Dendritic cell treated with granulocyte-macrophage colony-stimulating factor and Interleukin-4, amounts not matched to agents 40 ng/mL and 50 ng/mL, for 4 days (primary cell): ENCODE measurements around the gene SCUBE3.

Source experiments
- H3K27ac Mint-ChIP-seq: one replicate; pipeline ENCODE4 v1.8.0; 2022; ENCODE audit warnings: mild to moderate bottlenecking, mixed read lengths
- H3K27me3 Mint-ChIP-seq: one replicate; pipeline ENCODE4 v1.8.0; 2022; ENCODE audit warnings: mild to moderate bottlenecking, mixed read lengths
- H3K36me3 Mint-ChIP-seq: one replicate; pipeline ENCODE4 v1.8.0; 2022; ENCODE audit warnings: low read depth, mixed read lengths
- H3K4me1 Mint-ChIP-seq: one replicate; pipeline ENCODE4 v1.8.0; 2022; ENCODE audit warnings: low read depth, mixed read lengths
- H3K4me3 Mint-ChIP-seq: one replicate; pipeline ENCODE4 v1.8.0; 2022; ENCODE audit warnings: mild to moderate bottlenecking, moderate library complexity, mixed read lengths
- H3K9me3 Mint-ChIP-seq: one replicate; pipeline ENCODE4 v1.8.0; 2022; ENCODE audit warnings: mixed read lengths
- intact Hi-C: fragments of 100-400 bp; cut with micrococcal nuclease; formaldehyde crosslinking; loops from one replicate; pipeline ENCODE4 v1.15.0; 2022

Gene SCUBE3

DNA sequence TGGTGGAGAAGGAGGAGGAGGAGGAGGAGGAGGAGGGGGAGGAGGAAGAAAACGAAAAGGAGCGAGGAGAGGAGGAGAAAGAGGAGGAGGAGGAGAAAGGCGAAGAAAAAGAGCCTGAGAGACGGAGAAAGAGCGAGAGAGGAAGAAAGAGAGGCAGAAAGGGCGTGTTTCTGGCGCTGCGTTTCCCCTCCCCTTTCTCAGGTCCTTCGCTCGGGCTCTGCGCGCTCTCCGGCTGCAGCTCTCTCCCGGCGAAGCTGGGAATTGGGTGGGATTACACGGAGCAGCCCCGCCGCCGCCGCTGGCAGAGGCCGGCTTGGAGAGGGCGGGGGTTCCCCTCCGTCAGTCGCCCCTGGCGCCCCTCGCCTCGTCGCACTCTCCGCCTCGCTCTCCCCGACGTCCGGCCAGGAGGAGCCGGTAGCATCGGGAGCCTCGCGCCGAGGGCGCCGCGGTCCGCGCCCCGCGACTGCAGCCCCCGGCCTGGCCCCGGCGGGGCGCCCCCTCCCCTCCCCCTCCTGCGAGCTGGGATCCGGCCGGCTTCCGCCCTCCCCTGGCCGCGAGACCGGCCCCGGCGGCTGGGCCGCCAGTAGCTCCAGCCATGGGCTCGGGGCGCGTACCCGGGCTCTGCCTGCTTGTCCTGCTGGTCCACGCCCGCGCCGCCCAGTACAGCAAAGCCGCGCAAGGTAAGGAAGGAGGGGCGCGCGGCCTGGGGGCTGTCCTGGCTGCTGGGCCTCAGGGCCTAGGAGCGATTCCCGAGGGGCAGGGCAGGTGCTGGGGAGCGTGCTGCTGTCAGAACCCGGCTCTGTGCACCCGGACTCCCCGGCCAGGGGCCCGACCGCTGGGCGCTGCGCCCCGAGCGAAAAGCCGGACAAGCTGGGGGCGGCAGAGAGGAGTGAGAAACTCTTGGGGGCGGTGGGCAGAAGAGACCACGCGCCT, at the start of gene SCUBE3:
TSS of gene SCUBE3 (plus strand) at position 133 of the 933 bp plus-strand sequence. CDS start at position 596, 463 bp downstream.
- no peaks in the 10 kb centered on the region for H3K9me3 Mint-ChIP-seq
- peaks cover 22% of the 10 kb centered on the region for H3K4me1 Mint-ChIP-seq
- H3K36me3 Mint-ChIP-seq, result no peaks in the 10 kb centered on the region
- H3K27ac Mint-ChIP-seq, result no peak within 1 kb of the TSS
- peak within 1 kb of the TSS; percentile 57 for H3K4me3 Mint-ChIP-seq
- intact Hi-C loops, result no loop called here
- H3K27me3 Mint-ChIP-seq, result peaks cover 85% of the 10 kb centered on the region

DNA sequence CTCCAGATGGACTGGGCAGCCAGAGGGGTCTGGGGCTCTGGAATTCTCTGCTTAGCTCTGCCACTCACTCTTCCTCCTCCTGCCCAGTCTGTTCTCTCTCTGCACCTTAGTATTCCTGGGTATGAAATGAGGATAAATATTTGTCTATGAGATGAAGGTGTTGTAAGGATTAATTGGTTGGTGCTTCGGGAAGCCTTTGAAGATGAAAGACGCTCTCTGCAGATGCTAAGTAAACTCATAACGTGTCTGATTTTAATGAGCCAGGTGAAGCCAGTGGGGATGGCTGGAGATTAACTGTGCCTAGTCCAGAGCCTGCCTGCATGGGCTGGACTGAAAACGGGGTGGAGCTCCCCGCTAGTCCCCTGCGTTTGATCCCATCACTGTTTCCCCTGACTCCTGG, 49.5 kb upstream of the SCUBE3 start:
- peaks cover 13% of the 10 kb centered on the region for H3K27me3 Mint-ChIP-seq
- no peak overlapping the region for H3K4me3 Mint-ChIP-seq
- intact Hi-C loops, result no loop called here
- no peaks in the 10 kb centered on the region for H3K36me3 Mint-ChIP-seq
- H3K9me3 Mint-ChIP-seq, result peaks cover 2% of the 10 kb centered on the region
- no peaks in the 10 kb centered on the region for H3K4me1 Mint-ChIP-seq
- no peak overlapping the region for H3K27ac Mint-ChIP-seq

DNA sequence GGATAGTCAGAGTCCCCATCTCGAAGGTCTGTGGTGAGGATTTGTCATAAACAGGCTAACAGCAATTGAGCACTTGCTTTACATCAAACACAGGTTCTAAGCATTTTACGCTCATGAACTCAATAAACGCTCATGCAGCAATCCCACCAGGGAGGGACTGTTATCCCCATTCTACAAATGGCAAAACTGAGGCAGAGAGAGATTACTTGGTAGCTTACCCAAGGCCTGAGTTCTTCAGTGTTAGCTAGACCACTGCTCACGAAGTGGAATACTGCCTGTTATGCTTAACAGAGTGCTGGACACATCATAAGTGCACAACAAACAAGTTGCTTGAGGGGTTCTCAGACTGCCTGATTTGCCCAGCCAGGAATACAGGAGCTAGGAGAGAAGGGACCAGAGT, 48.9 kb upstream of the SCUBE3 start:
- H3K27ac Mint-ChIP-seq, result no peak overlapping the region
- H3K9me3 Mint-ChIP-seq, result peaks cover 8% of the 10 kb centered on the region
- no peaks in the 10 kb centered on the region for H3K4me1 Mint-ChIP-seq
- intact Hi-C loops, result no loop called here
- no peak overlapping the region for H3K4me3 Mint-ChIP-seq
- H3K36me3 Mint-ChIP-seq, result no peaks in the 10 kb centered on the region
- peaks cover 13% of the 10 kb centered on the region for H3K27me3 Mint-ChIP-seq

DNA sequence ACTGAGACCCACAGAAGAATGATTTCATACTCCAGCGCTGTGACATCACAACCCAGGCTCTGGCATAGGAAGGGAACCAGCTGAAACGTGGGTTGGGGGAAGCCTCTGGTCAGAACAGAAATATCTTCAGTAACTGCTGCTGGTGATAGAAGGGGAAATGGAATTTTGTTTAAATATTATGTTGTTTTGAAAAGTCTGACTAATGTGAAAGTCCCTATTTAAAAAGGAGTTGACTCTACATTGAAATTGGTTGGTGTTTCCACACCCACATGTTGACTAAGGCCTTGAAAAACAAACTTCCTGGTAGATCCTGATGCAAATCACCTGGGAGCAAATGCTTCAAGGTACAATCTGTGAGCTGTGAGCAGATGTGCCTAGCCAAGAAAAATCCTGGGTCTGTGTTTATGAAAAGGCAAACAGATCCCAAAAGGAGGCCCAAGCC, 48.1 kb upstream of the SCUBE3 start:
- Mint-ChIP-seq H3K4me1 (no peaks in the 10 kb centered on the region), H3K36me3 (no peaks in the 10 kb centered on the region), H3K9me3 (peaks cover 9% of the 10 kb centered on the region), H3K27me3 (peaks cover 10% of the 10 kb centered on the region), H3K27ac (no peak overlapping the region), H3K4me3 (no peak overlapping the region)
- intact Hi-C loops, result no loop called here

DNA sequence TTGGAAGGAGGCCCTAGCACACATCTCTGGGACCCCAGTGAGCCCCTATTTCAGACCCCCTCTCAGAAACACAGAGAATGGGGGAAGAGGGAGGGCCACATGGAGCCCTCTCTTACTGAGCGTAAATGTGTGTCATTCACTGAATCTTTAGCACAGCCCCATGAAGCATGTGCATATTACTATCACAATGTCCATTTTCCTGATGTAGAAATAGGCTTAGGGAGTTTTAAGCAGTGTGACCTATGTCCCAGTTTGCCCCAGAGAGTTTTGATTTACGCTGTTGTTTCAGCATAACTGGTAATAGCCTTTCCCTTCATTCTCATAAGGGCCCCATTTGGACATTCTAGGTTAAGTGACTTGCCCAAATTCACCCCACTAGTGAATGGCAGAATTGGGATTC, 47.6 kb upstream of the SCUBE3 start:
- H3K27me3 Mint-ChIP-seq, result peaks cover 8% of the 10 kb centered on the region
- no peak overlapping the region for H3K27ac Mint-ChIP-seq
- intact Hi-C loops, result no loop called here
- H3K4me1 Mint-ChIP-seq, result no peaks in the 10 kb centered on the region
- no peak overlapping the region for H3K4me3 Mint-ChIP-seq
- H3K9me3 Mint-ChIP-seq, result peaks cover 9% of the 10 kb centered on the region
- H3K36me3 Mint-ChIP-seq, result no peaks in the 10 kb centered on the region

DNA sequence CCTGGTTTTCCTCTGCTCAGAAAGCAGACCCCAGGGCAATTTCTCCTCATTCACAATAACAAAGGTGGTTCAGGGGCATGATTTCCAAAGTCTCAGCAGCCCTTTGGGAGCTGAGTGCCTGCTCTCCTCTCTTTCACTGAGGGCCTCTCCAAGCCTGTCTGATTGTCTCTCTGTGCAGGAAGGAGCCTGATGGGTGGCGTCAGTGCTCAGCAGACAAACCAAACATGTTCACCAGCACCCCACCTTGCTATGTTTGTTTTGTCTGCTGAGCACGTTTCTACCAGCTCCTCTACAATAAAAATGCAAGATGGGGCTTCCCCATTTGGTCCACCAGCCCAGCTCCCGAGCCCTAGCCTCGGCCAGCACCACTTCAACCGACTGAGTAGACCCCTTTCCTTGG, 47.2 kb upstream of the SCUBE3 start:
- Mint-ChIP-seq H3K27me3 (peaks cover 8% of the 10 kb centered on the region), H3K9me3 (peaks cover 9% of the 10 kb centered on the region), H3K36me3 (no peaks in the 10 kb centered on the region), H3K4me1 (no peaks in the 10 kb centered on the region), H3K4me3 (no peak overlapping the region), H3K27ac (no peak overlapping the region)
- intact Hi-C loops, result no loop called here

DNA sequence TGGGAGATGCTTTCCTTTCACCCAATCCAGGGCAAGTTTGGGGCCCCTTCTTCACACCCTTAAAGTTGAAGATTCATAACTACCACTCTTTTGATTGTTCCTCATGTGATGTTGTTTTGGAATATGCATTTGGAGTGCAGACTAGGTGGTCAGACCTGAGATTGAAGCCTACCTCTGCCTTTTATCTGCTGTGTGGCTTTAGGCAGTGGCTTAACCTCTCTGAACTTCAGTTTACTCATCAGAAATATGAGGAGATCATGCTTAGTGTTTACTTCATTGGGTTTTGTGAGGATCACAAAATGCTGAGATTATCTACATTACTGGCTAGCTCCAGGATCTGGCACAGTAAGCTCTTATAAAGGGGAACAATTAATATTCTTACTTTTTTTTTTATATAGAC, 46.3 kb upstream of the SCUBE3 start:
- H3K9me3 Mint-ChIP-seq, result peaks cover 9% of the 10 kb centered on the region
- intact Hi-C loops, result no loop called here
- H3K4me3 Mint-ChIP-seq, result no peak overlapping the region
- peaks cover 7% of the 10 kb centered on the region for H3K27me3 Mint-ChIP-seq
- no peaks in the 10 kb centered on the region for H3K36me3 Mint-ChIP-seq
- no peaks in the 10 kb centered on the region for H3K4me1 Mint-ChIP-seq
- no peak overlapping the region for H3K27ac Mint-ChIP-seq

DNA sequence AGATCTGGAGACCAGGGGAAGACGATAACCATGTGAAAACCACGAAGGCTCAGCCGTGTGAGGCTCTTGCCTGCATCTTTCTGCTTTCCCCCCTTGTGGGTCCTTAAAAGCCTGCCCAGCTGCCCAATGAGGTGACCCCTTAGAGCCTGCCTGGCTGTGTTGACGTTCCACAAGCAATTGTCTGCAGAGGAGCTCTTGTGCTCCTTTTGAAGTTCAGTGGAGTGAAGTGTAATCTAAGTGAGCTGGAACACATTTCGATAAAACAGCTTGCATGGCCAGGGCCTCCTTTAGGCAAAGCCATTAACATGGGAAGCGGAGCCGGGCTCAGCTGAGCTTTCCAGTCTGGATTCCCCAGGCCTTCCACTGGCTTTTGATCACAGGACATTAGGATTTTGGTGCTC, 45.3 kb upstream of the SCUBE3 start:
- Mint-ChIP-seq H3K27ac (no peak overlapping the region), H3K9me3 (peaks cover 9% of the 10 kb centered on the region), H3K36me3 (no peaks in the 10 kb centered on the region), H3K4me3 (no peak overlapping the region), H3K27me3 (peaks cover 8% of the 10 kb centered on the region), H3K4me1 (no peaks in the 10 kb centered on the region)
- intact Hi-C loops, result no loop called here

DNA sequence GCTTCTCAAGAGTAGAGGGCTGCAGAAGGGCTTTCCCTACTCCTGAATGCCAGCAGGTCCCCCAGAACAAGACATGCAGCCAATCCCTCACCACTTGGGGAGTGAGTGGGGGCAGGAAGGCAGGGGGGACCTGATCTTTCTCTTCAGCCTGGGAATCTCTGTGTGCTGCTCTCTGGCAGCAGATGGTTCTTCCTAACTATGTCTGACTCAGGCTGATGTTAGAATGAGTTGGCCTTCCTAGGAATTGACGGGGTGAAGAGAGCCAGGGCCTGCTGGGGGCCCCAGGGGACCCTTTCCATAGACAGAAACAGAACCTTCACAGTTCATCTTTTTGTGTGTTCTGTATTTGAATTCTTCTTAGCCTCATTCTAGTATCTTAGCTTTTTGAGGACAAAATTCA, 43.6 kb upstream of the SCUBE3 start:
- Mint-ChIP-seq H3K4me1 (no peaks in the 10 kb centered on the region), H3K9me3 (peaks cover 9% of the 10 kb centered on the region), H3K4me3 (no peak overlapping the region), H3K27me3 (peaks cover 6% of the 10 kb centered on the region), H3K36me3 (no peaks in the 10 kb centered on the region), H3K27ac (no peak overlapping the region)
- intact Hi-C loops, result no loop called here

DNA sequence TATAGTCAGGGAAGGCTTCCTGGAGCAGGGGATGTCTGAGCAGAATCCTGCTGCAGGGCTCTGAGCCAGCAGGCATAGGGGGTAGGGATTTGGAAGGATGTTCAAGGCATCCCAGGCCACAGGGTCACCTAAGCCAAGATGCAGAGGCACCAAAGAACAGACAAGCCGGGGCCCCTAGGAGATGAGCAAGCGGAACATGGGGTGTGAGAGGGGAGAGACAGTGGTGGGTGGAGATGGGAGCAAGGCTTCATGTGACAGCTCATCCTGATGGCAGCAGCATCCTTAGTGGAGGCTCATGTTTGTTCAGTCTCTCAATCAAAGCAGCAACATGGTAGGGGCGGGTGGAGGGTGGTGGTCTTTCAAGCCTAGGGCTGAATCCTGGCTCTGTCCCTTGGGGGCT, 42.9 kb upstream of the SCUBE3 start:
- no peak overlapping the region for H3K4me3 Mint-ChIP-seq
- no peaks in the 10 kb centered on the region for H3K4me1 Mint-ChIP-seq
- no peak overlapping the region for H3K27ac Mint-ChIP-seq
- intact Hi-C loops, result no loop called here
- H3K36me3 Mint-ChIP-seq, result no peaks in the 10 kb centered on the region
- peaks cover 6% of the 10 kb centered on the region for H3K27me3 Mint-ChIP-seq
- peaks cover 9% of the 10 kb centered on the region for H3K9me3 Mint-ChIP-seq

DNA sequence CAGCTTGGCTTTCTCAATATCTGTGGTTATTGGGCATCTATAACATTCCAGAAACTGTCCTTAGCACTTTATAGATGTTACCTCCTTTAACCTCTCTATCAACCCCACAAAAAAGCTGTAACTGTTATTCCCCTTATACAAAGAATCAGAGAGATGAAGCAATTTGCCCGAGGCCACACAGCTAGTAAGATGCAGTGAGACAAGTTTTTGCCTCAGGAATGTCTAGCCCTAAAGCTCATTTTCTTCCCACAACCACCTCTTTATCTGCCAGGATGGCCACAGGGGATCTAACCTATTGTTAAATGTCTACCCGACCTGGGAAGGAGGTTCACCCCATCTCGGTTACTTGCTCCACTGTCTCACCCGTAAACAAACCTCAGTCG, 40.7 kb upstream of the SCUBE3 start:
- intact Hi-C loops, result no loop called here
- Mint-ChIP-seq H3K27me3 (peaks cover 9% of the 10 kb centered on the region), H3K4me3 (no peak overlapping the region), H3K27ac (no peak overlapping the region), H3K36me3 (no peaks in the 10 kb centered on the region), H3K4me1 (no peaks in the 10 kb centered on the region), H3K9me3 (peaks cover 16% of the 10 kb centered on the region)

DNA sequence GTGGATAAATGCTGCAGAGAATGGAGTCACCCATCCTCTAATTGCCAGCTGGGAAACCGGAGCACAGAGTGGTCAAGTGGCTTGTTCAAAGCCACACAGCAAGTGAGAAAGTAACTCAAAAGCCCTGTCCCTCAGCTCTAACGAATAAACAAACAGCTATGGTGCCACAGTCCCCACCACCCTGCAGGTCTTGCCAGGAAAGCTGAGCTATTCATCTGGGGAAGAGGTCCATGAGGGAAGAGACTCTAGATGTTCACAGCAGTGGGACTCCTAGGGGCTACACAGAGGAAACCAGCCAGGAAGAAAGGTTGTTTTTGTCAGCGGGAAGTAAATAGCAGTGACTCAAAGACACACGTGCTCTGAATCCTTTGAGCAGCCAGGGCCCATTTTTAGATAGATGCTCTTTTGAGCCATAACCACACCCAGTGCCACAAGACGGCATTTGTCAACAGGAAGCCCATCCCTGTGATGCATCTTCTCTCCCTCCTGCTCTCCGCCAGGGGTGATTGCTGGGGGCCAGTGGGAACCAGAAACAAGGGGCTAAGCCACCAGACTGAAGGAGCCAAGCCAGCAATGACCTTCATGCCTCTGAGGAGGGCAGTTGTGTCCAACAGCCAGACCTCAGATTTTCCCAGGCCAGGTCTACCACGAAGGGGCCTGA, 40.2 kb upstream of the SCUBE3 start:
- intact Hi-C loops, result no loop called here
- no peaks in the 10 kb centered on the region for H3K4me1 Mint-ChIP-seq
- peaks cover 9% of the 10 kb centered on the region for H3K27me3 Mint-ChIP-seq
- no peak overlapping the region for H3K4me3 Mint-ChIP-seq
- no peak overlapping the region for H3K27ac Mint-ChIP-seq
- H3K36me3 Mint-ChIP-seq, result no peaks in the 10 kb centered on the region
- peaks cover 16% of the 10 kb centered on the region for H3K9me3 Mint-ChIP-seq

DNA sequence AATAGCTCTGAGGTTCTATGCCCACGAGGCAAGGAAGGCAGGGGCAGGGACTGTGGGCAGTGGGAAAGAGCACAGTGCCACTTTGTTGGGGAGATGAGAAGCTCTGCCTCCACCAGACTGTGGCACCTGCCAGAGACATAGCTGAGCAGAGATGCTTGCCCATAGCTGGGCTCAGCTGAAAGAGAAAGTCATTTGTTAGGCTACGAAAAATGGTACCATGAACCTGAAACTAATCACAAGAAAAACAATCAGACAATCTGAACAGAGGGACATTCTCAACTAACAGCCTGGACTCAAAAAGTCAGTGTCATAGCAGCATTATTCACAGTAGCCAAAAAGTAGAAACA, 39.7 kb upstream of the SCUBE3 start:
- no peaks in the 10 kb centered on the region for H3K4me1 Mint-ChIP-seq
- peaks cover 16% of the 10 kb centered on the region for H3K9me3 Mint-ChIP-seq
- H3K27me3 Mint-ChIP-seq, result peaks cover 9% of the 10 kb centered on the region
- H3K36me3 Mint-ChIP-seq, result no peaks in the 10 kb centered on the region
- intact Hi-C loops, result no loop called here
- H3K27ac Mint-ChIP-seq, result no peak overlapping the region
- H3K4me3 Mint-ChIP-seq, result no peak overlapping the region

DNA sequence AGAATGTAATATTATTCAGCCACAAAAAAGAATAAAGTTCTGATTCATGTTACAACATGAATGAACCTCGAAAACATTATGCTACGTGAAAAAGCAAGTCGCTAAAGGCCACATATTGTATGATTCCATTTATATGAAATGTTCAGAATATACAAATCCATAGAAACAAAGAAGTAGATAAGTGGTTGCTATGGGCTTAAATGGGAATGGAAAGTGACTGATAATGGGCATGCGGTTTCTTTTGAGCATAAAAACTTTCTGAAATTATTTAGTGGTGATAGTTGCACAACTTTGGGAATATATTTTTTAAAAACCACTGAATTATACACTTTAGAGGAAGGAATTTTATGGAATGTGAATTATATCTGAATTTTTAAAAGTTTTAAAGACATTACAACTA, 39.3 kb upstream of the SCUBE3 start:
- Mint-ChIP-seq H3K36me3 (no peaks in the 10 kb centered on the region), H3K9me3 (peaks cover 12% of the 10 kb centered on the region), H3K27me3 (peaks cover 9% of the 10 kb centered on the region), H3K27ac (no peak overlapping the region), H3K4me1 (no peaks in the 10 kb centered on the region), H3K4me3 (no peak overlapping the region)
- intact Hi-C loops, result no loop called here
